Naive thymus-derived CD4-positive, alpha-beta T cell (primary cell): ENCODE results near the gene PCYT1A. TPM values are rescaled to one million over a fixed set of nuclear protein-coding genes. Genes with fewer than 3 reads are reported as not detected.
A peak's percentile ranks its signal among the peaks of the same experiment; 100 is the strongest.

ENCODE experiments used
- ATAC-seq: fragments of 150-1000 bp; cut with Tn5 transposase; 2 replicates; pipeline ENCODE4 v1.10.0; 2021; ENCODE audit warnings: mild to moderate bottlenecking, moderate library complexity
- CTCF ChIA-PET: fragments of 350-600 bp; sonication (Branson Sonifier 250); formaldehyde crosslinking; loops from one replicate; lab custom pipeline; 2021; ENCODE audit warnings: antibody characterized with exemption; lab: Charles Lee
- POLR2A ChIA-PET: fragments of 350-600 bp; sonication (Branson Sonifier 250); formaldehyde crosslinking; loops from one replicate; lab custom pipeline; 2021; ENCODE audit warnings: antibody characterized with exemption, inconsistent platforms; lab: Charles Lee
- DNase-seq, 9 donors: peaks; one replicate each; pipeline versions ENCODE4 v3.0.0 to v3.0.0-alpha.2; 2020 to 2022; ENCODE audit warnings: mixed read lengths in 1 of 9
- H3K27ac ChIP-seq: one replicate; pipeline ENCODE4 v1.7.0; 2013; ENCODE audit warnings: mild to moderate bottlenecking, low read depth, low read length, moderate library complexity
- H3K27me3 ChIP-seq, 2 donors: one replicate each; pipeline ENCODE4 v1.7.0; 2013; ENCODE audit warnings: low read length in 2 of 2, mild to moderate bottlenecking in 2 of 2, moderate library complexity in 2 of 2; ENCODE audit not compliant: control insufficient read depth in 2 of 2, insufficient read depth in 2 of 2
- H3K36me3 ChIP-seq, 3 experiments: 1 replicate in 2 of 3; 2 replicates in 1 of 3; pipeline ENCODE4 v1.7.0; 2013; ENCODE audit warnings: low read length in 3 of 3, mild to moderate bottlenecking in 3 of 3, moderate library complexity in 1 of 3; ENCODE audit not compliant: insufficient read depth in 3 of 3, control insufficient read depth in 2 of 3
- H3K4me1 ChIP-seq, 2 donors: one replicate each; pipeline ENCODE4 v1.7.0; 2013; ENCODE audit warnings: low read length in 2 of 2, mild to moderate bottlenecking in 2 of 2, moderate library complexity in 1 of 2; ENCODE audit not compliant: control insufficient read depth in 2 of 2, insufficient read depth in 2 of 2
- H3K4me3 ChIP-seq: 2 replicates; pipeline ENCODE4 v1.7.0; 2013; ENCODE audit warnings: mild to moderate bottlenecking, low read length
- H3K9me3 ChIP-seq, 3 experiments: 1 replicate in 2 of 3; 2 replicates in 1 of 3; pipeline ENCODE4 v1.7.0; 2013; ENCODE audit warnings: low read length in 3 of 3; ENCODE audit not compliant: control insufficient read depth in 2 of 3
- H3K27ac Mint-ChIP-seq, 9 donors: one replicate each; pipeline ENCODE4 v1.8.0; 2020 to 2022; ENCODE audit warnings: mixed read lengths in 9 of 9, mild to moderate bottlenecking in 8 of 9, moderate library complexity in 5 of 9, inconsistent platforms in 2 of 9
- H3K27me3 Mint-ChIP-seq, 5 donors: one replicate each; pipeline ENCODE4 v1.8.0; 2021 to 2022; ENCODE audit warnings: mixed read lengths in 5 of 5, mild to moderate bottlenecking in 1 of 5
- H3K36me3 Mint-ChIP-seq, 5 donors: one replicate each; pipeline ENCODE4 v1.8.0; 2020 to 2022; ENCODE audit warnings: mixed read lengths in 5 of 5, mild to moderate bottlenecking in 3 of 5, inconsistent platforms in 1 of 5
- H3K4me1 Mint-ChIP-seq, 7 donors: one replicate each; pipeline ENCODE4 v1.8.0; 2020 to 2022; ENCODE audit warnings: mixed read lengths in 7 of 7, mild to moderate bottlenecking in 3 of 7, inconsistent platforms in 1 of 7
- H3K4me3 Mint-ChIP-seq, 10 donors: one replicate each; pipeline ENCODE4 v1.8.0; 2020 to 2022; ENCODE audit warnings: mild to moderate bottlenecking in 10 of 10, mixed read lengths in 10 of 10, moderate library complexity in 6 of 10, inconsistent platforms in 2 of 10
- H3K9me3 Mint-ChIP-seq, 11 donors: one replicate each; pipeline ENCODE4 v1.8.0; 2020 to 2022; ENCODE audit warnings: mixed read lengths in 11 of 11, mild to moderate bottlenecking in 4 of 11, inconsistent platforms in 1 of 11, moderate library complexity in 1 of 11
- intact Hi-C, 2 donors: fragments of 100-400 bp; cut with micrococcal nuclease; formaldehyde crosslinking; loops; one replicate each; pipeline ENCODE4 v1.15.1; 2023
- polyA plus RNA-seq, 2 donors: library from polyadenylated mRNA; unstranded; fragments of 300-500 nt; fragmentation: Illumina TruSeq; gene quantifications; one replicate each; pipeline ENCODE4 v1.2.3, GENCODE V29; 2021
- total RNA-seq, 6 experiments: library from RNA in 5 of 6; stranded (reverse) in 5 of 6; gene quantifications; 1 replicate in 5 of 6; 2 replicates in 1 of 6; pipeline ENCODE4 v1.2.3 and lab custom pipeline; 2021 to 2026

PCYT1A gene
- total and polyA plus RNA-seq, 7 experiments from 2014 or later, result 11.5 to 87.6 (median 59.4) TPM

DNA sequence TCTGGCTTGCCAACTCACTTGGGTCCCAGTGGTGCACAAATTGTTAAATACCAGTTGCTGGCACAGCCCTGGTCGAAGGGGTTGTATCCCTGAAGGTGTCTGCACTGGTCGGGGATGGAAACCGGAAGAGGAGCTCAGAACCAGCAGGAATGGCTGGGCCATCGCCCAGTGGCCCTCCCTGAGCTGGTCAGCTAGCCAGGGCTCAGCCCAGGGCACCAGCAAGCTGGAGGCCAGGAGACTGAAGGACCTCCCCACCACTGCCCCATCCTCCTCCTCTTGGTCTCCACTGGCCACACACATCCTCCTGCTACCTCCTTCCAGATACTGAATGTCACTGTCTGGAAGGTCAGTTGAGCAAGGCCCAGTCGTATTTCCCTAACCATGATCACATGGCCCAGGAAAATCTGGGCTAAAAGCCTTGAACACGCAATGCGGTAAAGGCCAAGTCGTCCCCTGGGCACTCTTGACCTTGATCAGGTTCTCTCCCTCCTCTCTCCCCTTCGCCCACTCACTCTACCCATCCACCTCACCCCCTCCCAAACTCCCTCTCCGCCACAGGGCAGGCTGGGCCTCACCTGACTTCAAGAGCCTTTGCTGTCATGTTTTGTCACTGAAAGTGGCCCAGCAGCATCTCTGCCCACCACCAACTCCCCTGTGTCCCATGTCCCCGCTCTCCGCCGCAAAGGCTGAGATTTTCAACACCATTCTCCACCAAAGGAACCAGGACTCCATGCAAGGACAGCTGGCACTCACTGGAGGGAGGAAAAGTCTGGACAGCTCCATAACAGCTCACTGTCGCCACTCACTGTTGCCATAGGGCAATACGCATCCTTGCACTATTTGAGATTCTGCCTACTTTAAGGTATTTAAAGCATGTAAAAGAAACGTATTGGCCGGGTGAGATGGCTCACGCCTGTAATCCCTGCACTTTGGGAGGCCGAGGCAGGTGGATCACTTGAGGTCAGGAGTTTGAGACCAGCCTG, 88.5 kb downstream of the PCYT1A start:
- peaks cover 0 to 15% (median 0%) of the 10 kb centered on the region in 7 donors for H3K4me1 Mint-ChIP-seq
- DNase-seq, result no peak
- H3K9me3 ChIP-seq, result no peaks in the 10 kb centered on the region
- H3K27me3 Mint-ChIP-seq, result peaks cover 0 to 14% (median 0%) of the 10 kb centered on the region in 5 donors
- no peak overlapping the region for H3K4me3 ChIP-seq
- ATAC-seq, result no peak
- H3K36me3 Mint-ChIP-seq, result no peaks in the 10 kb centered on the region
- no peak overlapping the region for H3K4me3 Mint-ChIP-seq
- no peaks in the 10 kb centered on the region for H3K36me3 ChIP-seq
- intact Hi-C loops, result loop anchor here in 1 of 2 donors (10.0 kb wide), 1 partner anchor 344 kb away; no protein-coding TSS in a partner anchor
- ChIA-PET POLR2A (interaction anchor here (2.3 kb wide), 1 partner anchor 127 kb away, joined by 7 read pairs; no protein-coding TSS in a partner anchor), CTCF (interaction anchor here (1.2 to 19.6 kb wide), 2 partner anchors 113 to 125 kb away, joined by 3 to 209 read pairs; no protein-coding TSS in a partner anchor)
- no peaks in the 10 kb centered on the region for H3K9me3 Mint-ChIP-seq
- H3K27ac ChIP-seq, result no peak overlapping the region
- H3K27me3 ChIP-seq, result no peaks in the 10 kb centered on the region
- peaks cover 0 to 13% of the 10 kb centered on the region in 2 donors for H3K4me1 ChIP-seq
- peak overlapping the region in 1 of 9 donors; percentile 23 for H3K27ac Mint-ChIP-seq

DNA sequence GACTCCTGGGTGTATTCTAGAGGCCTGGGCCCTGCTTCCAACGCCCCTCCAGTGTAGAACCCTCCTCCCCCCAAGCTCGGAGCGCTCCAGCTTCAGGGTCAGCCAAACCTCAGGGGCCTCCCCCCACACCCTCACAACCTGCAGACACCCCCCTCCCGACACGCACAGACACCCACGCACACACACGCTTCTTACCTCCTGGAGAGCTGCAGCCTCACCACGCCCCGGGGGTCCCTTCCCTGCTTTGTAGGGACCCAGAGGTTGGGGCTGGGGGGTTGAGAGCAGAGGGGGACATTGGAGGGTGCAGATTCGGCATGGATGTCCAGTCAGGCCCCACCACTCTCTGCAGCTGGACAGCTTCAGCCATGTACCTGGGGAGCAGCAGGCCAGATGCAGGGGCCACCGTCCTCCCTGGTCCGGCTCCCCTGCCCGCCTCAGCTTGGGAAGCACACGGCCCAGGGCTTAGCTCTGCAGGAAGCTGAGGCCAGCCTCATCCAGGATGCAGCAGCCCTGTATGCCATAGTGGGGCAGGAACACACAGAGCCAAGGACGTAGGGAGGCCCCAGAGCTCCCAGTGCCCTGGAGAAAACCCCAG, 89.3 kb downstream of the PCYT1A start:
- Histone ChIP-seq H3K9me3 (no peaks in the 10 kb centered on the region), H3K4me1 (peaks cover 0 to 13% of the 10 kb centered on the region in 2 donors), H3K27me3 (no peaks in the 10 kb centered on the region), H3K36me3 (no peaks in the 10 kb centered on the region), H3K4me3 (no peak overlapping the region), H3K27ac (no peak overlapping the region)
- H3K4me1 Mint-ChIP-seq, result peaks cover 0 to 13% (median 2%) of the 10 kb centered on the region in 7 donors
- H3K9me3 Mint-ChIP-seq, result no peaks in the 10 kb centered on the region
- POLR2A ChIA-PET, result interaction anchor here (2.3 kb wide), 1 partner anchor 126 kb away, joined by 7 read pairs; no protein-coding TSS in a partner anchor
- ATAC-seq (no peak), DNase-seq (no peak)
- no peaks in the 10 kb centered on the region for H3K36me3 Mint-ChIP-seq
- no peak overlapping the region for H3K27ac Mint-ChIP-seq
- H3K4me3 Mint-ChIP-seq, result no peak overlapping the region
- intact Hi-C loops, result loop anchor here in 1 of 2 donors (10.0 kb wide), 1 partner anchor 343 kb away; no protein-coding TSS in a partner anchor
- CTCF ChIA-PET, result interaction anchor here (1.6 to 19.6 kb wide), 3 partner anchors 119 to 134 kb away, joined by 4 to 209 read pairs (median 13); no protein-coding TSS in a partner anchor
- peaks cover 0 to 5% (median 0%) of the 10 kb centered on the region in 5 donors for H3K27me3 Mint-ChIP-seq

DNA sequence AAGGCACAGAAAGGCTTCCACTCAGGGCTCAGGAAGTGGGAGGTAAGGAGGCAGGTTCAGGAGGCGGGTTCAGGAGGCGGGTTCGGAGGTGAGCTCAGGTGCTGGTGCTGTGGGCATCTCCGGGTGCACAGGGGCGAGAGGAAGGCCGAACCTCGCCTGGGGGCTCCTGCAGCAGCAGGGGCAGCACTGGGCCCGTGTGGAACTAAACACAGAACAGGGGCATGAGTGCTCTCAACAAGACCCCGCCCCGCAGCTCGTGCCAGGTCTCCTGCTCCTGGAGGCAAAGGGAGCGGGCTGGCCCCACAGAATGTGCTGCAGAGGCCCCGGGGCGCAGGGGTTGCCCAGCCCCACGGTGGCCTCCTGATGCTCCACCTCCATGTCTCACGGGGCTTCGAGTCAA, 90.0 kb downstream of the PCYT1A start:
- peak overlapping the region in 1 of 9 donors; percentile 13 for H3K27ac Mint-ChIP-seq
- no peaks in the 10 kb centered on the region for H3K9me3 ChIP-seq
- H3K27me3 Mint-ChIP-seq, result peaks cover 0 to 1% (median 0%) of the 10 kb centered on the region in 5 donors
- peaks cover 2 to 20% of the 10 kb centered on the region in 2 donors for H3K4me1 ChIP-seq
- DNase-seq (no peak), ATAC-seq (no peak)
- no peak overlapping the region for H3K4me3 ChIP-seq
- no peaks in the 10 kb centered on the region for H3K9me3 Mint-ChIP-seq
- H3K27ac ChIP-seq, result no peak overlapping the region
- no peaks in the 10 kb centered on the region for H3K27me3 ChIP-seq
- H3K4me1 Mint-ChIP-seq, result peaks cover 5 to 20% (median 8%) of the 10 kb centered on the region in 7 donors
- ChIA-PET POLR2A (interaction anchor here (0.9 to 2.3 kb wide), 3 partner anchors 10 to 126 kb away, joined by 3 to 7 read pairs (median 4); no protein-coding TSS in a partner anchor), CTCF (interaction anchor here (0.7 to 19.6 kb wide), 5 partner anchors 18 to 282 kb away, joined by 4 to 209 read pairs (median 10); no protein-coding TSS in a partner anchor)
- H3K36me3 Mint-ChIP-seq, result peaks cover 0 to 2% (median 0%) of the 10 kb centered on the region in 5 donors
- intact Hi-C loops, result loop anchor here (2.0 to 10.0 kb wide), 4 partner anchors 117 to 343 kb away; no protein-coding TSS in a partner anchor
- no peak overlapping the region for H3K4me3 Mint-ChIP-seq
- H3K36me3 ChIP-seq, result no peaks in the 10 kb centered on the region

DNA sequence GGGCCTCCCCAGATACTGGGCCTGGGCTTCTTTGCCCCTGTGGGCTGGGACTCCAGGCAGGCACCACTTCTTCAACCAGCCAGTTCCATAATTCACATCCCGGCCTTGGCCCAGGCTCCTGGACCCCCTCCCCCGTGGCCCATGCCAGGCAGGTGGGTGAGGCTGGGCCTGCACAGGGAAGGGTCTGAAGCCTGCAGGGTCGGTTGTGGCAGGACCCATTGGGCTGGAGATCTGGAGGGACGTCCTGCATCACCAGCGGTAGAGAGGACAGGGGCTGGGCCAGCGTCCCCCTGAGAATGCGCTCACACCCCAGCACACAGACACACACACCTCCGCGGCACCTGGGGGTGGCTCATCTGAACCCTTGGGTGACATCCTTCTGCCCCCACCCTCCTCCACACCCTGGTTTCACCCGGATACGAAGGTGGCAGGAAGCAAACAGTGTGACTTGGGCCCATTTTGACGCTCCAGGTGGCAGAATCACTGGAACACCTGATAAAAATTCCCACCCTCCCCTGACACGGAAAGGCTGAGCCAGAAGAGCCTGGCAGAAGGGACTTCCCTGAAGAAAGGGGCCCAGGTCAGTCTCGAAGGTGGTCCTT, 91.8 kb downstream of the PCYT1A start:
- H3K4me3 ChIP-seq, result no peak overlapping the region
- no peaks in the 10 kb centered on the region for H3K27me3 ChIP-seq
- H3K27me3 Mint-ChIP-seq, result no peaks in the 10 kb centered on the region
- no peaks in the 10 kb centered on the region for H3K9me3 Mint-ChIP-seq
- POLR2A ChIA-PET, result interaction anchor here (0.6 to 1.4 kb wide), 4 partner anchors 9 to 122 kb away, joined by 3 to 4 read pairs (median 3); no protein-coding TSS in a partner anchor
- ATAC-seq, result no peak
- DNase-seq, result no peak
- H3K4me1 Mint-ChIP-seq, result peaks cover 12 to 29% (median 14%) of the 10 kb centered on the region in 7 donors
- H3K4me3 Mint-ChIP-seq, result no peak overlapping the region
- no peaks in the 10 kb centered on the region for H3K36me3 ChIP-seq
- intact Hi-C loops, result loop anchor here (1.0 to 10.0 kb wide), 6 partner anchors 16 to 341 kb away; no protein-coding TSS in a partner anchor
- CTCF ChIA-PET, result interaction anchor here (1.5 to 19.6 kb wide), 3 partner anchors 16 to 122 kb away, joined by 6 to 209 read pairs (median 13); no protein-coding TSS in a partner anchor
- H3K9me3 ChIP-seq, result no peaks in the 10 kb centered on the region
- peaks cover 9 to 28% of the 10 kb centered on the region in 2 donors for H3K4me1 ChIP-seq
- H3K27ac Mint-ChIP-seq, result peak overlapping the region in 1 of 9 donors; percentile 18
- no peak overlapping the region for H3K27ac ChIP-seq
- peaks cover 0 to 3% (median 0%) of the 10 kb centered on the region in 5 donors for H3K36me3 Mint-ChIP-seq

DNA sequence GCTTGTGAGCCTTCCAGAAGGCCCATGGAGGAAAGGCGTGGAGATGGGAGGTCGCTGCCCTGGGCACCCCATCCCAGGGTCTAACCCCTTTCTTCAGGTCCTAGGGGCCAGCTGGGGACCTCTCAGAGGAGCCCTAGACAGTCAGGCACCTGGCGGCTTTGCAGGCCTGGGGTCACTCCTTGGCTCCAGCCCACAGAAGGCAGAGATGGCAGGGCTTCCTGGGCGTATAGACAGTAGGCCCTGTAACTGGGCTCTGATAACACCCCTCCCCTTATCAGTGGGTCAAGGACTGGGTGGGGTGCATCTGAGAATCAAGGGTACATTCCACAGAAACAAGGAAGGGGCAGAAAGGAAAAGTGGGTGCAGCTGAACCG, 93.0 kb downstream of the PCYT1A start:
- ATAC-seq, result no peak
- ChIA-PET POLR2A (interaction anchor here (3.9 kb wide), 1 partner anchor 14 kb away, joined by 20 read pairs; no protein-coding TSS in a partner anchor), CTCF (interaction anchor here (19.6 kb wide), 1 partner anchor 121 kb away, joined by 209 read pairs; no protein-coding TSS in a partner anchor)
- Histone ChIP-seq H3K36me3 (no peaks in the 10 kb centered on the region), H3K4me3 (no peak overlapping the region), H3K9me3 (no peaks in the 10 kb centered on the region), H3K27me3 (no peaks in the 10 kb centered on the region), H3K27ac (no peak overlapping the region), H3K4me1 (peaks cover 9 to 28% of the 10 kb centered on the region in 2 donors)
- intact Hi-C loops, result loop anchor here in 1 of 2 donors (10.0 kb wide), 1 partner anchor 340 kb away; no protein-coding TSS in a partner anchor
- Mint-ChIP-seq H3K36me3 (peaks cover 0 to 3% (median 0%) of the 10 kb centered on the region in 5 donors), H3K4me3 (no peak overlapping the region), H3K27me3 (no peaks in the 10 kb centered on the region), H3K27ac (peak overlapping the region in 2 of 9 donors; percentile 28 to 56), H3K9me3 (no peaks in the 10 kb centered on the region), H3K4me1 (peaks cover 12 to 32% (median 14%) of the 10 kb centered on the region in 7 donors)
- no peak for DNase-seq
